GM06990 (cell line): ENCODE data around the gene PTPN3.

Experiments used
- DNase-seq: peaks from one replicate; pipeline ENCODE4 v3.0.0-alpha.2; 2011; ENCODE audit not compliant: insufficient read length; ENCODE audit errors: extremely low read depth
- H3K27me3 ChIP-seq: replicated peaks from 2 replicates; pipeline ENCODE4 v1.6.0; 2011; ENCODE audit warnings: low read length; ENCODE audit not compliant: control insufficient read depth, insufficient read depth
- H3K36me3 ChIP-seq: 2 replicates; pipeline ENCODE4 v1.5.1; 2011; ENCODE audit warnings: low read length; ENCODE audit not compliant: control insufficient read depth, insufficient read depth
- H3K4me3 ChIP-seq: replicated peaks from 2 replicates; pipeline ENCODE4 v1.5.1; 2011; ENCODE audit warnings: low read depth, mild to moderate bottlenecking, control low read depth, low read length
- TF ChIP-seq, protein P1 (sequence below): IDR thresholded peaks from 2 replicates; pipeline ENCODE4 v1.5.1; 2011; ENCODE audit warnings: low read length, control low read depth, mild to moderate bottlenecking, inconsistent platforms; ENCODE audit not compliant: insufficient read depth, poor library complexity, severe bottlenecking

PTPN3 gene

DNA sequence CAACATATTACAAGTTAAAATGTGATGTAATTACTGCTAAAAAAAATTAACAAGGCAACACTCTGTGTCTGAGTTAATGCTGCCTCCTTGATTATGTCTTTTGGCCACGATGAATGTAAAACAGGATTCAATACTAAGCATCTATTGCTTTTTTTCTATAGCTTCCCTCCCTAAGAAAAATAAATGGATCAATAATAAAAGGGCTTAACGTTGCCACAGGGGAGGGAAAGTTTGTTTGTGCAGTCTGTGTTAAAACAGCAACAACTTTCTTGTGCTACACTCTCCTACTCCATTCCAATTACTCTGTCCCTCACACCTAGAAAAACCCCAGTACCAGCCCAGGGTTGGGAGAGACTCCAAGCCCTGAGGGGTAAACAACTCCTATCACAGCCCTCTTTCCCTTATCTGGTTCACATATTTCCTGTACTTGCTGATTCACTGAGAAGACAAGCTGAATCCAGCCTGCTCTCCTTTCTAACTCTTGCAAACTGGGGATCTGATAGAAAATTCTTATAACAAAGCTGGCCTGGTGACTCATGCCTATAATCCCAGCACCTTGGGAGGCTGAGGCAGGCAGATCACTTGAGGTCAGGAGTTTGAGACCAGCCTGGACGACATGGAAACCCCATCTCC, 44.8 kb downstream of the PTPN3 start:
- Histone ChIP-seq H3K36me3 (no peaks in the 10 kb centered on the region), H3K27me3 (no peaks in the 10 kb centered on the region), H3K4me3 (no peak overlapping the region)
- TF ChIP-seq, protein P1, sequence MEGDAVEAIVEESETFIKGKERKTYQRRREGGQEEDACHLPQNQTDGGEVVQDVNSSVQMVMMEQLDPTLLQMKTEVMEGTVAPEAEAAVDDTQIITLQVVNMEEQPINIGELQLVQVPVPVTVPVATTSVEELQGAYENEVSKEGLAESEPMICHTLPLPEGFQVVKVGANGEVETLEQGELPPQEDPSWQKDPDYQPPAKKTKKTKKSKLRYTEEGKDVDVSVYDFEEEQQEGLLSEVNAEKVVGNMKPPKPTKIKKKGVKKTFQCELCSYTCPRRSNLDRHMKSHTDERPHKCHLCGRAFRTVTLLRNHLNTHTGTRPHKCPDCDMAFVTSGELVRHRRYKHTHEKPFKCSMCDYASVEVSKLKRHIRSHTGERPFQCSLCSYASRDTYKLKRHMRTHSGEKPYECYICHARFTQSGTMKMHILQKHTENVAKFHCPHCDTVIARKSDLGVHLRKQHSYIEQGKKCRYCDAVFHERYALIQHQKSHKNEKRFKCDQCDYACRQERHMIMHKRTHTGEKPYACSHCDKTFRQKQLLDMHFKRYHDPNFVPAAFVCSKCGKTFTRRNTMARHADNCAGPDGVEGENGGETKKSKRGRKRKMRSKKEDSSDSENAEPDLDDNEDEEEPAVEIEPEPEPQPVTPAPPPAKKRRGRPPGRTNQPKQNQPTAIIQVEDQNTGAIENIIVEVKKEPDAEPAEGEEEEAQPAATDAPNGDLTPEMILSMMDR = no peak
- no peak for DNase-seq

DNA sequence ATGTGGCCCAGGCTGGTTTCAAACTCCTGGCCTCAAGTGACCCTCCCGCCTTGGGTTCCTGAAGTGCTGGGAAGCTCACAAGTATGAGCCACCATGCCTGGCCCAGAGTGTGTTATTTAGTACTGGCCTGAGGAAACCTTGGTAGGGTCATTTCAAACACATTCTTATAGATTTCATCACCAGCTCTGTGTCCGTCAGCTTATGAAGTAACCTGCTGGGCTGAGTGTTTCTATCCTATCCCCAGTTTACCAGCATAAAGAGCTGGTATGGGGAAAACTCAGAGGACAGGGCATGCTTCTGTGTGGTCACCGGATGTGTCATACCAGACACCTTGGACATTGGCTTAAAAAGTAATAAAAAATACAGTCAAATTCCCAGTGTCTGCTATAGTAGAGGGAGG, 45.3 kb downstream of the PTPN3 start:
- DNase-seq = no peak
- Histone ChIP-seq H3K36me3 (no peaks in the 10 kb centered on the region), H3K27me3 (no peaks in the 10 kb centered on the region), H3K4me3 (no peak overlapping the region)
- TF ChIP-seq, protein P1 = no peak

DNA sequence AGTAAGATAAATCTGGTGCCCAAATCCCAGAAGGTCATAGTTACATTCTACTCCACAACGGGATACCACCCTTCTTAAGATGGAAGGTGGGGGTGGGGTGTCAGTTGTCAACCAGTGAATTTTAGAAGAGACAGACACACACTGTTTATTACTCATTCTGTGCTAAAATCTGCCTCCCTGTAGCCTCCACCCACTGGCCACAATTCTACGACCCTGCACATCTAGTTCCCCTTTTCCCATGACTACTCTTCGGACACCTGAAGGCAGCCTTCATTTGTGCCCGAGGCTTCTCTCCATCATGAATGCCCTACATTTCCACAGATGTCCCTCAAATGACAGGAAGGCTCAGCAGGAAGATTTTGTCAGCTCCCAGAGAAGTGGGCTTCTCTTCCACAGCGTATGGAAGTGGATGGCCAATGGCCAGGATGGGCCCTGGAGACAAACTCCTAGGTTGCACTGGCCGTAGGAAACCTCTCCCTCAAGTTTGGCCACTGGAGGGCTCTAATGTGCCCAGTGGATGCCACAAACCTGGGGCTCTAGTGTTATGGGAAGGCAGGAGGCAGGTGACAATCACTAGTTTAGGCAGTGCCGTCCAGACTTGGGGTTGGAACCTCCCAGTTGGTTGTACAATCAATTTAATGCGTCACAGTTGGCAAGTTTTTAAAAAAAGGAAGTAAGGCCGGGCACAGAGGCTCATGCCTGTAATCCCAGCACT, 46.6 kb downstream of the PTPN3 start:
- Histone ChIP-seq H3K27me3 (no peaks in the 10 kb centered on the region), H3K4me3 (no peak overlapping the region), H3K36me3 (no peaks in the 10 kb centered on the region)
- DNase-seq = no peak
- TF ChIP-seq, protein P1 = peak; percentile 38

DNA sequence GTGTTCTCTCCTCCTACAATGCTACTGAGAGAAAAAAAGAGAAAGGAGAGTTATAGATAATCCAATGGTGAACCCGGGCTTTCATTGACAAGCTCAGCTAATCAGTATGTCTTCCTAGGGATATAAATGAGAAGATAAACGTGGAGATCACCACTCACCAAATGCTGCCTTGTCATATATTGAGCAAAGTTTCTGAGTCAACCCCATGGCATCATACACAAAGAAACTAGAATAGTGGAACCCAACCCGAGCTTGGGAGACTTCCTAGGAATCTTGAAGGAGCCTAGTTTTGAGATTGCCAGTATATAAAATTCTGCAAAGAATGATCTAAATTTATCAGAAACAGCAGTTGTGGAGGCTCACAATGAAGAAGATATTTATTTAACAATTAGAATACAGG, 47.8 kb downstream of the PTPN3 start:
- TF ChIP-seq, protein P1 = no peak
- no peaks in the 10 kb centered on the region for H3K36me3 ChIP-seq
- no peak for DNase-seq
- no peak overlapping the region for H3K4me3 ChIP-seq
- no peaks in the 10 kb centered on the region for H3K27me3 ChIP-seq

DNA sequence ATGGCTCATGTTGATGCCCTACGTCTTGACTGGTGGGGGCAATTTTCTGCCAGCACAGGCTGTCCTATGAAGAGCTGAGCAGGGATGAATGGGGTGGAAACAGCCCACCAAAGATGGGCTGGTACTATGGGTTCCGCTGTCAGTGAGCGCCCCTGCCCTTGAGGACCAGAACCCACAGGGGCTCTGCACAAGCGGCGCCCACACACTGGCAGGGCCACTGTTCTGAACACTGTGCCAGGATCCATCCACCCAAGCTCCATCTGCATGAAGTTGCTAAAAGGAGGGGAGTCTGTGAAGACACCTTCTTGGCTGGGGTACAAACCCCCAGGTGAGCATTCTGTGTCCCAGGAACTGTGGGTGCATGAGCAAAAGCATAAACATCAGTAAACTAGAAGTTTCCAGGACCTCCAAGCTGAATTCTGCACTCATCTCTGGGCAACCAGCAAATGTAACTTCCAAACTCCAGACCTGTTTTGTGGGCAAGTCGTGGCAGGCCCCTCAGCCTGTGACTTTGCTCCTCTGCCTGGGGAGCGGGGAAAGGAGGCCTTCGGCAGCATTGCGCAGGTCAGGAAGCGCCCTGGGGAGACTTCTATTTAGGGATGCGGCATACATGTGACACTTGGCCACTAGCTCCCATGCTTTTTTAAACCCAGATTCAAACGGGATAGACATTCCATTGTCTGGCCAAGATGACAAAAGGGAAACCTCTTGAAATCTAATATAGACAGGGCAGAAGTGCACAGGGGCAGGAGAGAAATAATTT, 48.9 kb downstream of the PTPN3 start:
- TF ChIP-seq, protein P1 = no peak
- no peaks in the 10 kb centered on the region for H3K27me3 ChIP-seq
- DNase-seq = no peak
- H3K4me3 ChIP-seq = no peak overlapping the region
- no peaks in the 10 kb centered on the region for H3K36me3 ChIP-seq
